ENCODE data around the gene ACSF2. TPM values are rescaled to one million over a fixed set of nuclear protein-coding genes. Genes with fewer than 3 reads are reported as not detected.

ACSF2 gene
- total and polyA plus RNA-seq, 2 experiments from 2014 or later: 43.1 to 47.9 TPM

DNA sequence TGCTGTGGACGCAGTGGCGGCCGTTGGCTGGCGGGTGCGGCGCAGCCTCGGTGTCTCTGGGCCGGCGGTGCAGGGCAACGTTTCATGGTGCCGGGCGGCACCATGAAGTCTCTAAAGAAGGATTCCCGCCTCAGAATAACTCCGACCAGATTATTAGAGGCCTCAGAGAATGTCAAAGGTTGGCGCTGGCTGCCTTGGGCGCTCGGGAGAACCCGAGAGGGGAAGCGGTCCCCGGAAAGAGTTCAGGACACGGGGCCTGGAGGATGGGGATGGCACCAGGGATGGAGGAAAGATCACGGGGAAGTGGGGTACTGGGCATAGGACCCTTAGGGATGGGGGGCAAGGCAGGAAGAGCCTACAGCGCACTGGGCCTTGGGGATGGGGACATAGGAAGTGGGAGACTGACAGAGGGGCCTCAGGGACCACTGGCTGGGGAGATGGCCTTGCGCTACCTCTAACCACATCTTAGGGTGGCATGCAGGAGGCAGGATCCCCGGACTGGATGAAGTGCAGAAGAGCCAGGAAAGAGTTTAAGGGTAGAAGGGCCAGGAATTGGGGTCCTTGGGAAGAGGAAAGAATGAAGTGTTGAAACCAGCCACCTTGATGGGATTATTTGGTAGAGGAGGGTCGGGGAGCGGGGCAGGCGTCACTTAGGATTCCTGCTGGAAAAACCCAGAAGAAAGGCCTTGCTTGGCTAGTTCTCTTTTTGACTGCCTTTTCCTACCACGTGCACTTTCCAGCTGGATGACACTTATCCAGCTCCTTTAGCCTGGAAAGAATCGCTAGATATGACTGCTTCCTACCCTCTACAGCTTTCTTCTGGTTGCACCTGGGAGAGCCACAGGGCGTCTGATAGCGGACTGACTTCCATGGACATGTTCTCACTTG, 82.8 kb downstream of the ACSF2 start:
- Histone ChIP-seq H4K20me1 (ENCODE audit: insufficient read depth, poor library complexity, severe bottlenecking) (no peaks in the 10 kb centered on the region), H3K36me3 (replicated peaks; ENCODE audit: insufficient read depth, low read depth) (no peaks in the 10 kb centered on the region), H3K4me2 (peak overlapping the region; percentile 86), H3K9me2 (replicated peaks; ENCODE audit: insufficient read depth) (no peaks in the 10 kb centered on the region), H3K4me1 (ENCODE audit: insufficient read depth) (peaks cover 4% of the 10 kb centered on the region), H3K79me2 (no peaks in the 10 kb centered on the region), H3K4me3 (peak overlapping the region; percentile 40), H3K27ac (peak overlapping the region; percentile 59), H3K27me3 (no peaks in the 10 kb centered on the region), H2AFZ (peak overlapping the region; percentile 61), H3K9me3 (ENCODE audit: low read depth) (no peaks in the 10 kb centered on the region)
- 31% methylated on average over 32 of the region's 32 CpGs for WGBS (ENCODE audit: low lambda C conversion rate, missing lambda C conversion rate)
- TF ChIP-seq EZH2 (IDR thresholded peaks at IDR 0.05; ENCODE audit: borderline replicate concordance): no peak
- no peak for TF ChIP-seq EZH2phosphoT487 (IDR thresholded peaks at IDR 0.05; ENCODE audit: low read depth, severe bottlenecking, unreplicated experiment)
- no peak for DNase-seq (ENCODE audit: low spot score)

- H3K36me3 ChIP-seq (replicated peaks; ENCODE audit: insufficient read depth, low read depth): no peaks in the 10 kb centered on the region
- H3K4me3 ChIP-seq: no peak overlapping the region
- H3K9me3 ChIP-seq (ENCODE audit: low read depth): no peaks in the 10 kb centered on the region
- no peaks in the 10 kb centered on the region for H3K9me2 ChIP-seq (replicated peaks; ENCODE audit: insufficient read depth)
- peaks cover 15% of the 10 kb centered on the region for H3K4me1 ChIP-seq (ENCODE audit: insufficient read depth)
- DNase-seq (ENCODE audit: low spot score): no peak
- peak overlapping the region; percentile 14 for H3K4me2 ChIP-seq
- no peaks in the 10 kb centered on the region for H3K27me3 ChIP-seq
- H3K79me2 ChIP-seq: no peaks in the 10 kb centered on the region
- TF ChIP-seq EZH2 (IDR thresholded peaks at IDR 0.05; ENCODE audit: borderline replicate concordance) (no peak), EZH2phosphoT487 (IDR thresholded peaks at IDR 0.05; ENCODE audit: low read depth, severe bottlenecking, unreplicated experiment) (no peak)
- TF ChIP-seq, protein P1, sequence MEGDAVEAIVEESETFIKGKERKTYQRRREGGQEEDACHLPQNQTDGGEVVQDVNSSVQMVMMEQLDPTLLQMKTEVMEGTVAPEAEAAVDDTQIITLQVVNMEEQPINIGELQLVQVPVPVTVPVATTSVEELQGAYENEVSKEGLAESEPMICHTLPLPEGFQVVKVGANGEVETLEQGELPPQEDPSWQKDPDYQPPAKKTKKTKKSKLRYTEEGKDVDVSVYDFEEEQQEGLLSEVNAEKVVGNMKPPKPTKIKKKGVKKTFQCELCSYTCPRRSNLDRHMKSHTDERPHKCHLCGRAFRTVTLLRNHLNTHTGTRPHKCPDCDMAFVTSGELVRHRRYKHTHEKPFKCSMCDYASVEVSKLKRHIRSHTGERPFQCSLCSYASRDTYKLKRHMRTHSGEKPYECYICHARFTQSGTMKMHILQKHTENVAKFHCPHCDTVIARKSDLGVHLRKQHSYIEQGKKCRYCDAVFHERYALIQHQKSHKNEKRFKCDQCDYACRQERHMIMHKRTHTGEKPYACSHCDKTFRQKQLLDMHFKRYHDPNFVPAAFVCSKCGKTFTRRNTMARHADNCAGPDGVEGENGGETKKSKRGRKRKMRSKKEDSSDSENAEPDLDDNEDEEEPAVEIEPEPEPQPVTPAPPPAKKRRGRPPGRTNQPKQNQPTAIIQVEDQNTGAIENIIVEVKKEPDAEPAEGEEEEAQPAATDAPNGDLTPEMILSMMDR (IDR thresholded peaks at IDR 0.05; ENCODE audit: poor library complexity): no peak
- H2AFZ ChIP-seq: no peak overlapping the region
- WGBS (ENCODE audit: low lambda C conversion rate, missing lambda C conversion rate): 42% methylated on average over 3 of the region's 3 CpGs
- peak overlapping the region; percentile 33 for H3K27ac ChIP-seq
- H4K20me1 ChIP-seq (ENCODE audit: insufficient read depth, poor library complexity, severe bottlenecking): no peaks in the 10 kb centered on the region
These were observed 85.0 kb downstream of the ACSF2 start for GRCh38 chr17:50511058-50511457.

- Histone ChIP-seq H3K4me2 (peak overlapping the region; percentile 28), H3K36me3 (replicated peaks; ENCODE audit: insufficient read depth, low read depth) (no peaks in the 10 kb centered on the region), H3K4me1 (ENCODE audit: insufficient read depth) (peaks cover 11% of the 10 kb centered on the region), H3K27ac (no peak overlapping the region), H2AFZ (no peak overlapping the region), H3K79me2 (no peaks in the 10 kb centered on the region), H3K27me3 (no peaks in the 10 kb centered on the region), H4K20me1 (ENCODE audit: insufficient read depth, poor library complexity, severe bottlenecking) (no peaks in the 10 kb centered on the region), H3K9me2 (replicated peaks; ENCODE audit: insufficient read depth) (no peaks in the 10 kb centered on the region), H3K9me3 (ENCODE audit: low read depth) (no peaks in the 10 kb centered on the region), H3K4me3 (no peak overlapping the region)
- TF ChIP-seq EZH2 (IDR thresholded peaks at IDR 0.05; ENCODE audit: borderline replicate concordance) (no peak), EZH2phosphoT487 (IDR thresholded peaks at IDR 0.05; ENCODE audit: low read depth, severe bottlenecking, unreplicated experiment) (no peak)
- TF ChIP-seq, protein P1 (IDR thresholded peaks at IDR 0.05; ENCODE audit: poor library complexity): no peak
- 46% methylated on average over 4 of the region's 4 CpGs for WGBS (ENCODE audit: low lambda C conversion rate, missing lambda C conversion rate)
- no peak for DNase-seq (ENCODE audit: low spot score)
These were observed 87.5 kb downstream of the ACSF2 start for GRCh38 chr17:50513495-50513894.

- WGBS (ENCODE audit: low lambda C conversion rate, missing lambda C conversion rate): 39% methylated on average over 3 of the region's 3 CpGs
These were observed 88.4 kb downstream of the ACSF2 start for GRCh38 chr17:50514388-50514787.

More at GRCh38 chr17:50514388-50514787, 88.4 kb downstream of the ACSF2 start:
- Histone ChIP-seq H3K9me3 (ENCODE audit: low read depth) (no peaks in the 10 kb centered on the region), H3K9me2 (replicated peaks; ENCODE audit: insufficient read depth) (no peaks in the 10 kb centered on the region), H3K36me3 (replicated peaks; ENCODE audit: insufficient read depth, low read depth) (no peaks in the 10 kb centered on the region), H3K4me2 (no peak overlapping the region), H3K27ac (no peak overlapping the region), H3K27me3 (no peaks in the 10 kb centered on the region), H2AFZ (no peak overlapping the region), H3K4me3 (no peak overlapping the region), H4K20me1 (ENCODE audit: insufficient read depth, poor library complexity, severe bottlenecking) (no peaks in the 10 kb centered on the region), H3K79me2 (no peaks in the 10 kb centered on the region), H3K4me1 (ENCODE audit: insufficient read depth) (peaks cover 11% of the 10 kb centered on the region)
- DNase-seq (ENCODE audit: low spot score): no peak
- TF ChIP-seq, protein P1 (IDR thresholded peaks at IDR 0.05; ENCODE audit: poor library complexity): no peak
- TF ChIP-seq EZH2phosphoT487 (IDR thresholded peaks at IDR 0.05; ENCODE audit: low read depth, severe bottlenecking, unreplicated experiment) (no peak), EZH2 (IDR thresholded peaks at IDR 0.05; ENCODE audit: borderline replicate concordance) (no peak)
